ENCODE results near the gene EGFL7.

The EGFL7 gene

DNA sequence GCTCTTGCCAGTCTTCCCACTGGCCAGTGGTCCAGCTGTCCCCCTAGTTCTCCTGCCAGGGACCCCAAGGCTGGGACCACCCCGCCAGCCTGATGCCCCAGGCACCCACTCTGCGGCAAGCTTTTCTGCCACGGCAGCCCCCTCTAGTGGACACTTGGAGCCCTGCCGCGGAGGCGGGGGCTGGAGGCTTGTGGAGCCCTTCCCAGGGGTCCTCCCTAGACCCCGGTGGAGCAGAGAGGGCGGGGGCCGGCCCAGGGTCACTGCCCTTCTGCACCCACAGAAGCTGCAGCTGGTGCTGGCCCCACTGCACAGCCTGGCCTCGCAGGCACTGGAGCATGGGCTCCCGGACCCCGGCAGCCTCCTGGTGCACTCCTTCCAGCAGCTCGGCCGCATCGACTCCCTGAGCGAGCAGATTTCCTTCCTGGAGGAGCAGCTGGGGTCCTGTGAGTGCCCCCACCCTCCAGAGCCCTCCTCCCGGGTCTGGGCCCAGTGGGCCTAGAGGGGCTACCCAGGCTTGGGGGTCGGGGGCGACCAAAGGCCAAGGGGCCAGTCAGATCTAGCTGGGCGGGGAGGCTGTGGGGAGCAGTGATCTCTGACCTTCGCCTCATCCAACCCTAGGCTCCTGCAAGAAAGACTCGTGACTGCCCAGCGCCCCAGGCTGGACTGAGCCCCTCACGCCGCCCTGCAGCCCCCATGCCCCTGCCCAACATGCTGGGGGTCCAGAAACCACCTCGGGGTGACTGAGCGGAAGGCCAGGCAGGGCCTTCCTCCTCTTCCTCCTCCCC is 9.1 kb downstream of the EGFL7 start:
- DNase-seq: peak in 3 of 56 donors; percentile 12 to 37 (median 19)

DNA sequence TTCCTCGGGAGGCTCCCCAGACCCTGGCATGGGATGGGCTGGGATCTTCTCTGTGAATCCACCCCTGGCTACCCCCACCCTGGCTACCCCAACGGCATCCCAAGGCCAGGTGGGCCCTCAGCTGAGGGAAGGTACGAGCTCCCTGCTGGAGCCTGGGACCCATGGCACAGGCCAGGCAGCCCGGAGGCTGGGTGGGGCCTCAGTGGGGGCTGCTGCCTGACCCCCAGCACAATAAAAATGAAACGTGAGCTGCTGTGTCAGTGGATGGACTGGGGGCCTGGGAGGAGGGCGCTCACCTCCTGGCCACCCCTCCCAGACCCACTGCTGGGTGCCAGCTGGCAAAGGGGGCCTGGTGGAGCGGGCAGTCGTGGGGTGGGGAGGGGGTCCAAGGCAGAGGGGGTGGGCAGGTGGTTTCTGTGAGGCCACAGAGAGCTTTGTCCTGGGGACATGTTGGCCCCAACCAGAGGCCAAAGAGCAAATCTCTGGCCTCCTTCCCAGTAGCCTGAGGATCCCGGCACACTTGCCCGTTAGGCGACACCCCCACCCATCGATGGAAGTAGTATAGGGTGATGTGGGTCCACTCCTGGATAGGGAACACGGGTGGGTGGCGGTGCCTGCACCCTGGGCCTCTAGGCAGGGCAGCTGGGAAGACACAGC is 9.8 kb downstream of the EGFL7 start:
- no peak for DNase-seq

DNA sequence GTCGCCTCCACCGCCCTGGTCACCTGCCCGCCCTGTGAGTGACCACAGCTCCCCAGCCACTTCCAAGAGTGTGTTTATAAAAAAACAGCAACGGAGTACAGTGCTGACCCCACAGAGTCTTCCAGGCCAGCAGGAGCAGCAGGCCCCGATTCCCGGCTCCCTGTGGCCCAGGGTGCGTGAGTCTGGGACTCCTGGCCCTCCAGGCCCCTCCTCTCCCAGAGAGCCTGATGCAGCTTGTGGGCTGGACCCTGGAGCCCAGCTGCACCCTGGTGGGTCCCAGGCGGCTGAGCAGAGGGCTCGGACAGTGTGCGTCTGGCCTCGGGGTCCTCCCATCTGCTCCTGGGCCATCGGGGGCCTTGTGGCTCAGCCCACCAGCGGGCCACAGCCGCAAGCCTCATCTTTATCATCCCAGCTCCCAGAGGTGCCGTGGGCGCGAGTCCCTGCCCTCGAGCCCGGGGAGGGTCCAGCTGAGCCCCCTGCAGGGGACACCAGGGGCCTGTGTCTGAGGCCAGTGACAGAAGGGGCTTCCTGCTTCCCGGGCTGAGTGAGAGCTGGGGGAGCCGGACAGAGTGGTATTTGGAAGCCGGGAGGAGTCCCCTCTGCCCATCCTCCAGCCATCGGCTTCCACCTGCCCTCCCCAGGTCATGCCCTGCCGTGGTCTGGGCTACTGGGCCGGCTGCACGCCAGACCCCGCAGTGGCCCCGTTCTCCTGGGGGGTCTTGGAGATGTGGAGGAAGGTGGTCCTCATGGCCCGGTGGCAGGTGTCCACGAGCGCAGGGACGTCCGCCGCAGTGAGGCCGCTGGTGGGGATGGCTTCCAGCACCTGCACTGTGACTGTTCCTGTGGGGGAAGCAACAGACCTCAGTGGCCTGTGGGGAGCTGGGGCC is 10.6 kb downstream of the EGFL7 start:
- no peak for DNase-seq

DNA sequence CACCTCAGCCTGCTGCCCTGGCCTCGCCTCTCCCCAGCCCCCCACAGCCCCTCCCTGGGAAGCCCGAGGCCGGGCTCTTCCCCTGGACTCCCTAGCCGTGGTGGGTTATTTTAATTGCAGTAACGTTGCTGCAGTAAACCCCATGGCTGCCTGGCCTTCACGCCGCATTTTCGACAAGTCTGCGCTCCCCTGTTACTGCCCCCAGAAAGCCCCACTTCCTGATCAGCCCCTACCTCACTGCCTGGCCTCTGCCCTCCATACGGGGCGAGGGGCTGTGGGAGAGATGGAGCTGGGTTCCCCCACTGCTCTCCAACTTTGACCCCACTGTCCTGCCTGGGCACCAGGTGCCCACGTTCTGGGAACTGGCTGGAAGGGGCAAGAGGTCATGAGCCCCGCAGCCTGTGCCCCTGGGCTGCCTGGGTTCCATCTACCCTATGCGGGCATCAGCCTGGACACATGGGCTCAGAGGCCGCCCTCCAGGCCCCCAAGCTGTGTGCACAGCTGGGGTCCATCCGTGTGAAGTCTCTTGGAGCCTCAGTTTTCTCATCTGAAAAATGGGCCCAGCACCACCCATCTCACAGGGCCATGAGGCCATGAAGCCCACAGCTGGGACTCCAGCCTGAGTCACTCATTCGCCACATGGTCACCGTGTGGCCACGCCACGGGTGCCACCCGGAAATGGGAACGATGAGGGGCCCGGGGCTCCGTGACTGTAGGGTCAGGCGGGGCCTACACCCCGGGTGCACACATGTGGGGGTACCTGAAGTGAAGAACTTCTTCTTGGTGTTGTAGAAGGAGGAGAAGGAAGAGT is 11.5 kb downstream of the EGFL7 start:
- no peak for DNase-seq

DNA sequence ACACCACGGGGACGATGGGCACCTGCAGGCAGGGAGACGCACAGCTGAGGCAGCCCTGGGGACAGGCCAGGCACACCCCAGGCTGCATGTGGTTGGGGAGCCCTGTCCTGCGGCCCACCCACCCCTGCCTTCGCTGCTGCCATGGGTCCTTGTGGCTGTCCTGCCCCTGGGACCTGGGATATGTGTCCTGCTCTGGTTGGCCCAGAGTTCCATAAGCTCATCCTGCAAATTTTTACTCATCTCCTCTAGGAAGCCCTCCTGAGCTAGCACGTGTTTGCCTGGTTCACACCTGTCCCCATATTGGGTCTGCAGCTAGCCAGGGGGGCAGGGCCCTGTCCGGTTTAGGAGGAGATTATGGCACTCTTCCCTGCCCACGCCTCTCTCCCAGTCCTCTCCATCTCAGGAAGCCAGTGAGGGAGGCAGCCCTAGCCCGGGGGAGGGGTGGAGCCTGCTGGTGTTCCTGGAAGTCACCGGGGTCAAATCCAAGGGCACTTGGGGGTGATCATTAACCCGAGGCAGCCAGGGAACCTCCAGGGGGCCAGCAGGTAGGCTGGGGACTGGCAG is 12.2 kb downstream of the EGFL7 start:
- DNase-seq: no peak

DNA sequence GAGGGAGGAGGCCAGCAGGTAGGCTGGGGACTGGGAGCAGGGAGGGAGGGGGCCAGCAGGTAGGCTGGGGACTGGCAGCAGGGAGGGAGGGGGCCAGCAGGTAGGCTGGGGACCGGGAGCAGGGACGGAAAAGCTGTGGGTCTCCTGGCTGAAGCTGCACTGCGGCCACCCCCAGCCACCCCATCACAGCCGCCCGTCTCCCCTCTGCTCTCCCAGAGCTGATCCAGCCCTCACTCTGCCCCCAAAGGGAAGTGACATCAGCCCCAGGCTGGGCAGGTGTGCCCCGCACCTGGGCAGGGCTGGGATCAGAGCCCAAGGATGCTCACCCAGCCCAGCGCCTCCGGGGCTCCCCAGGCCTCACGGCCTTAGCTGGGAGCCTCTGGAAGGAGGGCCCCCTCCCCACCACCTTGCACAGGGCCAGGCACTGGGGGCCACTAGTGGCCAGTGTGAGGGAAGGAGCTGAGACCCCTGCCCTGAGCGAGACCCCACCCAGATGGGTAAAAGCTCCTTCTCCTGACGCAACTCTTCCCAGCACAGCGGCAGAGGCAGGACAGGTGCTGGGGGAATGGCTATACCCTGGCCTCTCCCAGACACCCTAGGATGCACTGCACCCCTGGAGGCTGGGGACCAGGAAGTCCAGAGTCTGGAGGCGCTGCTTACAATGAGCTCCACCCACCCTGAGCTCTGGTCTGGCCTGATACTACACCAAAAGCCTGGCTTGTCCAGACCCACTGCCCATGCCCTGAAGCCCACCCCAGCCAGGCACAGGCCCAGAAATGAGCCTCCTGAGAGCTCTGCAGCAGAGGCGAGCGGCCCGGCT is 13.0 kb downstream of the EGFL7 start:
- DNase-seq: no peak

DNA sequence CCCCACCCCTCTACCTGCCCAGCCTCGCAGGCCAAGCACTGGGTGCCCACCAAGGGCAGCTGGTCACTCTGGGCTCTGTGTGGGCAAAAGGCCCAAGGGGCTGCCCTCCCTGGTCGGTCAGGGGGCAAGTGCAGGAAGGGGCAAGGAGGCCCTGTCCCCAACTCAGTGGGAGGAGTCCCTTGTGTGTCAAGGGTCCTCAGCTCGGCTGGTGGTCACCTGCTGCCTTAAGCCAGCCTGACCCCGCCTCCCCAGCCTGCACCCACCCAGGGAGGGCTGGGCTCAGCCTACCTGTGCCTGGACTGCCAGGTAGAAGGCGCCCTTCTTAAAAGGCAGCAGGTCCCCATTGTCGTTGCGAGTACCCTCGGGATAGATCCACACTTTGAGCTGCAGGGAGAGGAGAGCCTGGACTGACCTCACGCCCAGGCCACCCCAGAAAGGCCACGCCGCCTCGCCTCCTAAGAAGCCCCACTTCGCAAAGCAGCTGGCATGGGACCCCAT is 13.6 kb downstream of the EGFL7 start:
- DNase-seq: no peak

DNA sequence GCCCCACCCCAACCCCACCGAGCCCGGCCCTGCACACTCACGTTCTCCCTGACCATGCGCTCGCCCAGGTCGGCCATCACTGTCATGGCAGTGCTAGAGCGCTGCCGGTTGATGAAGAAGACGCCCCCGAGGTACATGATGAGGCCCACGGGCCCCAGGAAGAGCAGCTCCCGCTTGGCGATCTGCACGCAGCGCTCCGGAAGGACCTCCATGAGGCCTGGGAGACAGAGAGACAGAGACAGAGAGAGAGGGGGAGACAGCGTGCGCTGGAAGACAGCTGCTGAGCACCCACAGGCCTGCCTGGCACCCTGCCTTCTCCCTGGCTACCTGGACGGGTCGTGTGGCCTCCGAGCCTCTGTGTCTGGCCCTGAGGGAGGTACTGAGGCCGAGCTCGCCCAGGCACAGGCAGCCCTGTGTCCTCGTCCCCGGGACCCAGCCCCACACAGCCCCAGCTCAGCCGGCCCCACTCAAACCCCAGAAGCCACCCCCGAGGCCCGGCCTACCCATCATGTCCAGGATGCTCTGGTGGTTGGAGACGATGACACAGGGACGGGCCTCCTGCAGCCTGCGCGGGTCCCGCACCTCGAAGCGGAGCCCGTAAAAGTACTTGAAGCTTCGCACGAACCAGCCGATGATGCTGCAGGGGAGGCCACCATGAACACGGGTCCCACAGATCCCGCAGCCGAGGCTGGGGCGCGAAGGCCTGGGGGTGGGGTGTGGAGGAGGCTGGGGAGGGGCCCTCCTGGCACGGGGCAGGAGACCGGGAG is 14.4 kb downstream of the EGFL7 start:
- DNase-seq: no peak

DNA sequence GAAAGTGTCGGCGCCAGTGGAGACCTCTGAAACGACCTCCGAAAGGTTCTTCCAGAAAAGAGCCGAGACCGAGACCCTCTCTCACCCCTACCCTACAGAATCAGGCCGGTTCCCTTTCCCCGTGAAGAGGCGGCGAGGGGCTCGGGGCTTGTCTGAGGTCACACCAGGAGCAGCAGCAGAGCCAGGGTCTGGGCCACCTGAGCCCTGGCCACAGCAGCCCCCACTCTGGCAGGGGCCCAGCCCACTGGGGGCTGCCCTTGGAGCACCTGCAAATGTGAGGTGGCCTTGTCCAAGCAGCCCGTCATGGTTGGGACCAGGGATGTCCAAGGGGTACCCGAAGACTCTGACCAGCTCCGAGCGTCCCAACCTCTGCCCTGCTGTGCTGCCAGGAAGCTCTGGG is 15.3 kb downstream of the EGFL7 start:
- no peak for DNase-seq

DNA sequence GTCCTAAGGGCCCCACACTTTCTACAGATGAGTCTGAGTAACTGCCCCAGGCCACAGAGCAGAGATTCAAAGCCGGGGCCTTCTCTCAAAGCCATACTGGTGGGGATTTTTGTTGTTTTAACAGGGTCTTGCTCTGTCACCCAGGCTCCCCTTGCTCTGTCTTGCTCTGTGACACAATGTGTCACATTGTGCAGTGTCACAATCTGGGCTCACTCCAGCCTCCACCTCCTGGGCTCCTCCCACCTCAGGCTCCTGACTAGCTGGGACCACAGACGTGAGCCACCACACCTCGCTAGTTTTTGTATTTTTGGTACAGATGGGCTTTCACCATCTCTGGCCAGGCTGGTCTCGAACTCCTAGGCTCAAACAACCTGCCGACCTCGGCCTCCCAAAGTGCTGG is 15.9 kb downstream of the EGFL7 start:
- no peak for DNase-seq

DNA sequence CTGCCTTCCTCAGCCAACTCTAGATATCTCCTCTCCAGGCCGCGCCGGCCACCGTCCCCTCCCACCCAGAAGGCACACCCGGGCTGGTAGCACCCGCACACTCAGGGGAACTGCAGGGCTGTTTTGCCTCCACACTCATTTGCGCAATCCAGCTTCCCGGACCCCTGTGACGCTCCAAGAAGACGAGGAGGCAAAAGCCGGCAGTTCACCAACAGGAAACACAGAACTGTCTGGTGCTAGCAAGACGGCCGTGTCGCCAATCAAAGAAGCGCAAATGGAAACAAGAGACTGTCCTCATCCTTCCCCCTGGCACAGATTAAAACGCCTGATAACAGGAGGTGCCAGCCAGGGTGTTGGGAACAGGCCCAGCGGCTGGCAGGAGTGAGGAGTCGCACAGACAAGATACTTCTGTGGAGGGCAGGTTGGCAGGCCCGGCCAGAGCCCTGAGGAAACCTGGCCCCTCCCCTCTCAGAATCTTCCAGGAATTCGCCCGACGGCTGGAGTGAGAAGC is 16.8 kb downstream of the EGFL7 start:
- peak in 5 of 56 donors; percentile 9 to 38 (median 17) for DNase-seq

DNA sequence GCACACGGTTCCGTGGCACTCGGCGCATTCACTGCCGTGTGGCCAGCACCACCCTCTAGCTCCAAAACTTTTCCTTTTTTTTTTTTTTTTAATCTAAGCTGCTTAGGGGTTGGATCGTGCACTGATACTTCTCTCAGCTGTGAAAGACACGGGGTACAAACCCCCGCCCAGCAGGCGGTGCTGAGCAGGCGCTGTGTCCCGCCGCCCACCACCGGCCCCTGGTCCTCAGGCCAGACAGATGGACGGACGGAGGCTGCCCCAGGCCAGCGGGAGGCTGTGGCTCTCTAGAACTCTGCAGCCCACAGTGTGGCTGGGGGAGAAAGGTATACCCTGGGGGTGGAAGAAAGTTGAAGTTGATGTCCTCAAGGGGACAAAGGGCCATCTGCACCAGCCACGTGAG is 18.3 kb downstream of the EGFL7 start:
- DNase-seq: no peak

DNA sequence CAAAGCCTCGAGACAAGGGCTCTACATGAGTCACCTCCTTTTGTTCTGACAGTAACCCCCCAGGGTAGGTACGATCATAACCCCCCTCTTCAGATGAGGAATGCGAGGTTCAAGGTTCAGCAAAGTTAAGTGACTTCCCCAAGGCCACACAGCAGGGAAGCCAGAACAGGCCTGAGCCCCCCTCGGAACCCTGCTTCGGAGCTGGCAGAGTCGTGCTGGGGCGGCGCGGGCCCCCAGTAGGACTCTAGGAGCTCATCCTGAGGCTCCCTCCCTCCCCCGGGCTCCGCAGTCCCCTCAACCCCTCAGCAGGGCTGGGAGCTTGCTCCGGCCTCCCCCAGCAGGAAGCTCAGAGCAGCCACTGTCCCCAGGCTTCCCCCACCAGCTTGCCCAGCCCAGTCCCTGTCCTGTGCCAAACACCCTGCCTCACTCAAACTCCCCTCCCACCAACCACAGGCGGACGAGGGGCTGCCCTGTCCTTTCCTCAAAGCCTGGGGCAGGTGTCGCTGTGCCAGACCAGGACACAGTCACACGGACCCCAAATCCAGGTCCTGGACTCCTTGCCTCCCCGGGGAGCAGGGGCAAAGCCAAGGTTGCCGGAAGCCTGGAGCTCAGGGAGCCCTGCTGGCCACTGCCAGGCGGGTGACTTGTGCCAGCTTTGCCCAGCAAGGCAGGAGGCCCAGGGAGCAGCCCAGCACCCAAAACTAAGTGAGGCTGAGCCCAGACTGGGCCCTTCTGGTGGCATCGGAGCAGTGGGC is 19.4 kb downstream of the EGFL7 start:
- no peak for DNase-seq

DNA sequence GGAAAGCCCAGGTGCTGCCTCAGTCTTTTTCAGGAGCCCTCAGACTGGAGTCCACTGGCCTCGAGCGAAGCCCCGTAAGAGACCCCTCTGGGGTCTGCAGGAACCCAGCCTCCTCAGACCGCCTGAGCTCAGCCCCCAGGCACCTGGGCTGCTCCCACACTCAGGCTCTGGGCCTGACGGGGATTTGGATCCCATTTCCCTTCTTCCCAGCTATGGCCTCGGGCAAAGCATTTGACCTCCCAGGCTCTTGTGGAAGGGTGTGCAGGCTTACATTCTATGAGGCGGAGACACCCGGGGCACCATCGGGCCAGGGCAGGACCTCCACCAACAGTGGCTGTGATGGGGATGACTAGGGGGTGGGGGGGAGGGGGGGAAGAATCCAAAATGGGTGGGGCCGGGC is 20.0 kb downstream of the EGFL7 start:
- DNase-seq: no peak

DNA sequence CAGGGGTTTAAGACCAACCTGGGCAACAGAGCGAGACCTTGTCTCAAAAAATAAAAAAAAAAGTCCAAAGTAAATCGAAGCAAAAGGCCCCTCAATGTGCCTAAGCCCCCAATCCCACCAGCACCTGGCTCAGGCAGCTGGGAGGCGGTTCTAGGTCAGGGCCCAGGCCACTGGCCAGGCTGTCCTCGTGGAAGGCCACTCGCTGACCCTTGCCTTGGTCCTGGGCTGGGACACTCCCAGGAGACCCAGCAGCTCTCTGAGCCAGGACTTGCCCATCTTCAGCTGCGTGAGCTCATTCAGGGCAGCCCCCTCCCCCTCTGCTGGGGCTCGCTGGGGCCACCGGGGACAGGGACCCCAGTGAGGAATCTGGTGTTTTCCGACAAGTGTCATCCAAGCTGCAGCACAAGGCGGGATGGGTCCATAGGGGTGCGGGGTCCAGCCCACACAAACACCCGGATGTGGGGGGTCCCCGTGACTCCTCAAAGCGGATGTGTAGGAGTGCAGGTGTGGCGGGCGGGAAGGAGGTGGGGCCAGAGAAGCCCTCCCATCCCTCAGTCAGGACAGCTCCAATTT is 20.5 kb downstream of the EGFL7 start:
- DNase-seq: no peak

DNA sequence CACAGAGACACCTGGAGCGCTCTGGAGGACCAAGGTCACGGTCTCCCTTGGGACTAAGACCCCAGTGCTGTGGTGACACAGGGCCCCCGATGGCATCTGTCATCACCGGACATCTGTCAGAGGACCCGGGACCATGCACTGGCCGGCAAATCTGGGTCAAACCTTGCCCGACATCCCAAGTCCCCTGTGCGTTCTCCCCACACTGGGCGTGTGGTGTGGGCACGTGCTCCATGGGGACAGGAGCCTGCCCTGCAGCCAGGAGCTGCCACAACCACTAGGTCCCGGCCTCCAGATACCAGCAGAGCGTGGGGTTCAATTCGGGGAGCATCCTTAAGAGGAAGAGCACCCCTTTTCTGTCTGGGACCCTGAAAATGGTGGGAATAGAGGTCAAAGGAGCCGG is 21.0 kb downstream of the EGFL7 start:
- no peak for DNase-seq

DNA sequence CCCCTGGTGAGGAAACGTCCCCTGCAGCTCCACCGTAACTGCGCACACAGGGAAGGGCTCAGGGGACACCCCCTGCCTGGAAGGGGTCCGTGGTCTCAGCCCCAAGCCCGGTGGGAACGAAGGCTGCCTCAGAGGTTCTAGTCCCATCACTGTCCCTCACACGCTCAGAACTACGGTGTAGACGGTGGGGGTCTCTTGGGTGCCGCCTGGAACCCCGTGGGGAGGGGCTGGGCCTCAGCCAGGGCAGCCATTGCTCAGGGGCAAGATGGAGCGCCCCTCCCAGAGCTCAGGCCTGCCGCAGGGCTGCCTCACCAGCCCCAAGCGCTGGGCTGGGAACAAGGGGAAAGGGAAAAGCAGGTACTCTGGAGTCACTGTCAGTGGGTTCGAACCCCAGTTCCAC is 21.6 kb downstream of the EGFL7 start:
- DNase-seq: no peak

DNA sequence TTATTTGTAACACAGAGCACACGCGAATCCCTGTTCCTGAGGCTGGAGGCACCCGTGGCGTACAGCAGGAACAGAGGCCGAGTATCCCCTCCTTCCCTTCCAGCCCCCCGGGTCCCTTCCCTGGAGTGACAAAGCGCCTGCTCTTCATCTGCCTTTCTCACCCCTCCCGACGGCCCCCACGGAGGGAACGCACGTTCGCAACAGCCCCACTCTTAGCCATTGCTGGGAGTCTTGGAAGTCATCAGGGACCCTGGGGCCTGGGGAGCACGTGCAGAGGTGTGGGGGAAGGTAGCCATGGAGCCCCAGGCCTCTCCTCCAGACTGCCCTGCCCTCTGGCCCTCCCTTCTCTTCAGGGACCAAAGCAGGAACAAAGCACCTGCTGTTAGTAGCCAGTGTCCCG is 22.1 kb downstream of the EGFL7 start:
- DNase-seq: no peak
